ENCODE data around the gene EFHC1. TPM values are rescaled to one million over a fixed set of nuclear protein-coding genes. Genes with fewer than 3 reads are reported as not detected.
A peak's percentile ranks its signal among the peaks of the same experiment; 100 is the strongest.
"Not testable (repeated sequence)": the region's sequence is repeated elsewhere in the genome, so short reads cannot be mapped to it uniquely, and the experiment has no call there.

EFHC1 gene, protein sequence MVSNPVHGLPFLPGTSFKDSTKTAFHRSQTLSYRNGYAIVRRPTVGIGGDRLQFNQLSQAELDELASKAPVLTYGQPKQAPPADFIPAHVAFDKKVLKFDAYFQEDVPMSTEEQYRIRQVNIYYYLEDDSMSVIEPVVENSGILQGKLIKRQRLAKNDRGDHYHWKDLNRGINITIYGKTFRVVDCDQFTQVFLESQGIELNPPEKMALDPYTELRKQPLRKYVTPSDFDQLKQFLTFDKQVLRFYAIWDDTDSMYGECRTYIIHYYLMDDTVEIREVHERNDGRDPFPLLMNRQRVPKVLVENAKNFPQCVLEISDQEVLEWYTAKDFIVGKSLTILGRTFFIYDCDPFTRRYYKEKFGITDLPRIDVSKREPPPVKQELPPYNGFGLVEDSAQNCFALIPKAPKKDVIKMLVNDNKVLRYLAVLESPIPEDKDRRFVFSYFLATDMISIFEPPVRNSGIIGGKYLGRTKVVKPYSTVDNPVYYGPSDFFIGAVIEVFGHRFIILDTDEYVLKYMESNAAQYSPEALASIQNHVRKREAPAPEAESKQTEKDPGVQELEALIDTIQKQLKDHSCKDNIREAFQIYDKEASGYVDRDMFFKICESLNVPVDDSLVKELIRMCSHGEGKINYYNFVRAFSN
- 29.1 and 39.1 TPM in 2 replicates for total RNA-seq (2014; rRNA removed; shearing (Covaris generic))

DNA sequence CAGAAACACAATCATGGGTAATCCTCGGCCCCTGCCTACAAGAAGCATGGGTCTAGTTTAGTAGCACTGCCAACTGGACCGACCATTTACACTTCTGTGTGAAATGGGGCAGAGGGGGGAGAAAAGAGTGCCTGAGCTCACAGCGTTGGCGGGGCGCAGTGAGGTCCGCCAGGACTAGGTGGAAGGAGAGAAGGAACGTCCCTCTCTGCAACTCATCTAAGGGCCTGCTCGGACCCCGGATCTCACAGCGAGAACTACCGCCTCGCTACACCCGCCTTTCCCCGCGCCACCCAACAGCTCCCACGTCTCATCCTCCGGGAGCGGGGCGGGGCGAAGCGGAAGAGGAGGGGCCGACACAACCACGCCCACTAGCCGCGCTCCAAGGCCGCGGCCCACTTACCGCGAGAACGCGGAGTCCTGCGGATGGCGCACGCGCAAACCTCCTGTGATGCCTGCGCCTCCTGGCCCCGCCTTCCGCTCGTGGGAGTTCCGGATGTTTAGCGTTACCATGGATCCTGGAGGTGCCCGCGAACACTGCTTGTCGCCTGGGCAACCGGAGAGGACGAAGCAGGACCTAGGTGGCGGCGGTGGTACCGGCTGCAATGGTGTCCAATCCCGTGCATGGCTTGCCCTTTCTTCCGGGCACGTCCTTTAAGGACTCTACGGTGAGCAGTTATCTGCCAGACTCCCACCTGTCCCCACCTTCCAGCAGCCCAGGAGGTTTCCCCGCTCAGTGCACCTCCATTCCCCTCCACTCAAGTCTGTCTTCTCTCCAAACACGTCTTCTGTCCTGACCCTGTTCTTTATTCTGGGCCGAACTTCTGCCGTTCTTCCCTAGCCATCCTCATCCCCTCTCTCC lies at the start of gene EFHC1:
Gene EFHC1, plus strand, starts transcription at position 534 of the 859 bp plus-strand sequence. Its CDS starts 69 bp downstream, at position 603.
- peak; percentile 94 for DNase-seq (ENCODE audit: low spot score)

DNA sequence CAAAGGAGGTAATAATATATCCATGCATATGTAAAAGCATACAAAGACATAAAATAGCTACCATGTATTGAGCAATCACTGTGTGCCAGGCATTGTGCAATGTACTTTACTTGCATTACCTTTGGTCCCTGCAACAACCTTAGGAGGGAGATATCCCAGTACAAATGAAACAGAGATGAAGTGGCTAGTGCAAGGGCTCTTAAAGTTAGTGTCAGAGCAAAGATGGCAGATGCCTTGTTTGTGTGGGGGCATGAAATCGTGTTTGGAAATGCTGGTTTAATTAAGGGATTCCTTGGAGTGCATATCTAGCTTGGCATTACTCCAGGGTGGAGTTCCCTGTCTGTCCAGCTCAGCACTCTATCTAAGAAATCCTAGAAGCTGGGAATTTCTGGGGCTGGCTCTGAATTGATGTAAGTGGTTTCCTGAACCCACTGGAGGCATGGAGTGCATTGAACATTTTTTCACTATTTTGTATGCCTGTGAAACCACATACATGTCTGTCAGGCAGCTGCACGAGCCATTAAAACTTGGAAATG lies 48.4 kb upstream of the EFHC1 start:
- DNase-seq (ENCODE audit: low spot score), result no peak

DNA sequence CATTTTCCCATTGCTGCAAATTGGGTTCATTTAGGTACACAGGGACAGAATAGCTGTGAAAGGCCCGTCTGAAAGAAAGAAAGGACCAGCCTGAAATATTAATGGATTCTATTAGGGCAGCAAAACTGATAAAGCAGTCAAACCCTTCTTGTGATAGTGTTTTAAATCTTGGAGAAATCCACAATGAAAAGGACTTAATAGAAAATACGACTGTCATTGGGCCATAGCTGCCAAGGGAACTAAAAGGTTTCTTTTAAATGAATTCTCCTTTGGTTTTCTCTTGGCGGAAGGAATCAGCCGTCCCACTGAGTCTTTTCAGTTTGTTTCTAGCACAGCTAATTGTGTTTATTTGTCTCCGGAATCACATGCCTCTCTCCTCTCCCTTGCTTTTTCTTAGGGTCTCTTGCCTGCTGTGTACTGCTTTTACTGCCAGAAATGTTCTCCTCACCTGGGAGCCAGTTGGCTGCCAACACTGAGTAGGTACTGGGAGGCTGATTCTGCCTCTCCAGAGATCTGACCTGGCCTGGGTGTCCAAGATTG lies 46.9 kb upstream of the EFHC1 start:
- no peak for DNase-seq (ENCODE audit: low spot score)

DNA sequence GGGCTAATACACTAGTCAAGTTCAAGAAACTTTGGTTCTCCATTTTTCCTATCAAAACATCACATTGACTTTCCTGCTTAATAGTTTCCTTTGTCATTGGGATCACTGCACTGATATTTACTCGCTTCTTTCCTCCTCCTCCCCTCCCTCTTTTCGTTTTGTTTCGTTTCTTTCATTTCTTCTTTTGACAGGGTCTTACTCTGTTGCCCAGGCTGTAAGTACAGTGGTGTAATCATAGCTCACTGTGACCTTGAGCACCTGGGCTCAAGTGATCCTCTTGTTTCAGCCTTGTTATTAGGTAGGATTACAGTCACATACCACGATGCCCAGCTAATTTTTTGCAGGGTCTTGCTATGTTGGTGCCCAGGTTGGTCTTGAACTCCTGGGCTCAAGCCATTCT lies 45.9 kb upstream of the EFHC1 start:
- no peak for DNase-seq (ENCODE audit: low spot score)

DNA sequence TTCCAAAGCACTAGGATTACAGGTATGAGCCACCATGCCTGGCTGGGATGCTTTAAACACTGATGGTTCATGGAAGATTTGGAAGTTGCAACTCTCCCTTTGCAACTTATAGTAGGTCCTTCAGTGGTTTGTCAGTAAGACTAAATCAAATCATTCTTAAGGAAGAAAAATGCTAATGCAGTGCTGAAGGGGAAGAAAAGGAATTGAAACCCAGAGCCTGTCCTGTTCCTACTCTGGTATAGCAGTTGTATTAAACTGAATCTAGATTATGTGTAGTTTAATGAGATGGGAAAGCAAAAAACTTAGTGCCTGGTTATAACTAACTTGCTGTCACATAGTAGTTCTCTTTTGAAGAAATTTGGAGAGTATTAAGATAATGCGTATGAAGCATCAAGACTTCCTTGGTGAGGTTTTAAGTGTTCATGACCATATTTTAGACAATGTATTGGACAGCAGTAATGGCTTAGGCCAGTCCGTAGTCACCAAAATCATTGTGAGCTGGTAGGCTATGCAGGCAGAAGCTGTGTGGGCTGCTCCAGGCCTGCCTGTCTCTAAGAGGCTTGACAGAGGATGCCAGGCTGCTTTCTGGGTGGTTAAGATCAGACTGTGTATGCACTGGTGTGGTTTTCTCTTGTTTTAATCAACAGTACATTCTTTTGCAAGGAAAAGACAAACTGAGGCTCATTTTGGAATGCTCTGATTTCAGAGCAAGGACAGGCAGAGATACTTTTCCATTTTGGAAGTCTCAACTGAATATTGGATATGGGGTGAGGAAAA lies 44.2 kb upstream of the EFHC1 start:
- no peak for DNase-seq (ENCODE audit: low spot score)

DNA sequence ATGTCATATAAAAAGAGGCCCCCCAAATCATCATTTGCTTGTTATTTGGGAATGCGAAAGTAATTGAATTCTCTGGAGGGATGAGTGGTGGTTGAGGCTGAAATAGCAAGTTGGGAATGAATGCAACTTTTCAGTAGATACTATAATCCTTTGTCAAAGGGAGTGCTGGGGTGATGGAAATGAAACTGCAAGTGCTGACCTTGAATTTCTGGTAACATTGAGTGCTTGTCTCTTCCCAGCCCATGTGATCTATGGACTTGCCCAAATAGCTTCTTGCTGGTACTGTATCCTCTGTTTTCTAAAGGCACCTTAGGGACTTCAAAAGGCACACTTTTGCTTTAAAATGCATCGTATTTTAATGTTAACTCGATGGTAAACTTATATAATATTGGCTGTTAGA lies 43.4 kb upstream of the EFHC1 start:
- DNase-seq (ENCODE audit: low spot score), result no peak

DNA sequence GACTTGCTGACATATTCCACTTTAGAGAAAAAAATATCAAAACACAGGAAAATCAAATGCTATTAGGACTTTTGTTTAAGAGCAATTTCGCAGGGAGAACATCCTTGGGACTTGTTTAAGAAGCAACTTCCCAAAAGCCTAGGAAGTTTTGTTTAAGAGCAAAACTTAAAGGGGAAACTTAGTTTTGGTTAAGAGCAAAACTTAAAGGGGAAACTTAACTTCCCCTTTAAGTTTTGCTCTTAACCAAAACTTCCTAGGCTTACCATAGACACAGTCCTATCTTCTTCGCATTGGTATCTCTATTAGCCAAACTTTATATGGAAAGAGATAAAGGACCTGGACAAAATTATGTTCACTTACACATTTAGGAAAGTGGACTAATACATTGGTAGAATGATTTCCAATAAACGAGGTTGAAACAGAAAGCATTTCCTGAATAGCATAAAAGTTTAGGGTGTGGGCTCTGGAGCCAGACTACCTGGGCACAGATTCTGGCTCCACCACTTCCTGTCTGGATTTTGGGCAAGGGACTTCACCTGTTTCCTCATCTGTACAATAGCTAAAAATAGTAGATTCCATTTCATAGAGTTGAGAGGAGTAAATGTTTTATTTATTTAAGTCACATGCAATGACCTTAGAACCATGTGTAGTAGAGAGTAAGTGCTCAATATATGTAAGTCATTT lies 42.5 kb upstream of the EFHC1 start:
- no peak for DNase-seq (ENCODE audit: low spot score)

DNA sequence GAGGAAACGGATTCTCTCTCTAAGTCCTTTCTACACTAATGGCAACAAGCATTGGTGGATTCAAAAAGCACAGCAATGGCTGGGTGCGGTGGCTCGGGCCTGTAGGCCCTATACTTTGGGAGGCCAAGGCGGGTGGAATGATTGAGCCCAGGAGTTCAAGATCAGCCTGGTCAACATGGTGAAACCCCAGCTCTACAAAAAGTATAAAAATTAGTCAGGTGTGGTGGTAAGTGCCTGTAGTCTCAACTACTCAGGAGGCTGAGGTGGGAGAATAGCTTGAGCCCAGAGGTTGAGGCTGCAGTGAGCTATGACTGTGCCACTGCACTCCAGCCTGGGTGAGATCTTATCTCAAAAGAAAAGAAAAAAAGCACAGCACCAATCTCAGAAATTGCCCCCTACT lies 38.9 kb upstream of the EFHC1 start:
- DNase-seq (ENCODE audit: low spot score), result no peak

DNA sequence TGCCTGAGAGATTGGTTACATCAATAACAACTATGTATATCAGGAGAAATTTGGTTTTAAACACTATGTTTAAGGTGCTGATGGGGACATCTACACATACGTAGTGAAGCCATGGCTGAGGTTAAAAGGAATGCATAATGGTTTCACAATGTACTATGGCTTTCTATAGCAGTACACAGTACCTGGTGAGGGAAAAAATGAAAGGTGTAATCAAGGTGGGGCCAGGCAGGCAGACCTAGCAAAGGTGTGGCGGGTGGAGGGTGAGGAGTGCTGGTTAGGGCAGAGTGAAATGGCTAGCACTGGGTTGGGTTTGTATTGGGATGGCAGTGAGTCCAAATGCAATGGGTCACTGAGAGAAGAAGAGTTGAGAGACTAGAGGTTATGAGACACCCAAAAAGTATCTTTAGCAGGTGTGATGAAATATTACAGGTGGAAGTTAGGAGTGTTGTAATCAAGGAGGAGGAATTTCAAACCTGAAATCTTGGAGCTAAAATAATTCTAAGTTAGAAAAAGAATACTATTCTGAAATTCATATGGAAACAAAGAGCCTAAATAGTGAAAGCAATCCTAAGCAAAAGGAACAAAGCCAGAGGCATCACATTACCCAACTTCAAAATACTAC lies 35.9 kb upstream of the EFHC1 start:
- DNase-seq (ENCODE audit: low spot score), result no peak

DNA sequence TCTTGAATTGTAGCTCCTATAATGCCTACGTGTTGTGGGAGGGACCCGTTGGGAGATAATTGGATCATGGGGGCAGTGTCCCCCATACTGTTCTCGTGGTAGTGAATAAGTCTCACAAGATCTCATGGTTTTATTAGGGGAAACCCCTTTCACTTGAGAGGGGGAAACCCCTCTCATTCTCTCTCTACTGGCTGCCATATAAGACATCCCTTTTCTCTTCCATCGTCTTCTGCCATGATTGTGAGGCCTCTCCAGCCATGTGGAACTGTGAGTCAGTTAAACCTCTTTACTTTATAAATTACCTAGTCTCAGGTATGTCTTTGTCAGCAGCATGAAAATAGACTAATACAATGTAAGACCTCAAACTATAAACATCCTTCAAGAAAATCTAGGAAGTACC lies 35.1 kb upstream of the EFHC1 start:
- DNase-seq (ENCODE audit: low spot score), result no peak

DNA sequence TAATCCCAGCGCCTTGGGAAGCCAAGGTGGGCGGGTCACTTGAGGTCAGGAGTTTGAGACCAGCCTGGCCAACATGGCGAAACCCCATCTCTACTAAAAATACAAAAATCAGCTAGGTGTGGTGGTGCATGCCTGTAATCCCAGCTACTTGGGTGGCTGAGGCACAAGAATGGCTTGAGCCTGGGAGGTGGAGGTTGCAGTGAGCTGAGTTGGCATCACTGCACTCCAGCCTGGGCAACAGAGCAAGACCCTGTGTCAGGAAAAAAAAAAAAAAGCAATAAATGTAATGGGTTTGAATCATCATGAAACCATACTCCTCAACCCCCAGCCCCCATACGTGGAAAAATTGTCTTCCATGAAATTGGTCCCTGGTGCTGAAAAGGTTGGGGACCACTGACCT lies 32.0 kb upstream of the EFHC1 start:
- not testable (repeated sequence) for DNase-seq (ENCODE audit: low spot score)

DNA sequence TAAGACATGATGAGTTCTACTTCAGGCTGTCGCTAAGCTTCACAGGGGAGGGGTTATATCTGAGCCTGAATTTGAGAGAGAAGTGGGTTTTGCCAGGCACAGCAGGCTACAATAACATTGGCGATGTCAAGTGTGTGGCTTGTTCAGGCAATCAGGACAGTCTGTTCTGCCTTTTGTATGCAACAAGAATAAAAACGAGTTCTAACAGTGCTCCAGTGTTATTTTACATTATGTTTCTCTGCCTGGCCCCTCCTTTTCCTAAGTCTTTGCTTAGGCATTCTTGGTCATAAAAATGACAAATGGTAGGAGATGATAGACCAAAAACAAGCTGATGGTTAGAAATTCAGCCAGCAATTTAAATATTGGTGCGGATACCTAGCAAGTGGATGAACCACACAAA lies 31.4 kb upstream of the EFHC1 start:
- no peak for DNase-seq (ENCODE audit: low spot score)

DNA sequence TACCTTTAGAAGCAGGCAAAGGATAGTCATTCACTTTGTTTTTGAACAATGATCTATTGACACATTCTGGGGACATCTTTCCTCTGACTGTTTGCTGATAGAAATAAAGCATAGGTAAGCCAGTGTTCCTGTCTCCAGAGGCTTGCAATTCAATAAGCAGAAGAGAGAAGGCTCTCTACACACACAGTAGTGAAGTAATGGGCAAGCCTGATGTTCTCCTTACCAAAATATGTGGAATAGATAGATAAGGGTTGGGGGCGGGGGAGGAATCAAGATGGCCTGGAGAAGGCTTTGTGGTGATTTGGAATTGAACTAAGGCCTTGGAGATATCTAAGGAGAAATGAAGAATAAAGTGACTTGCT lies 30.9 kb upstream of the EFHC1 start:
- DNase-seq (ENCODE audit: low spot score), result no peak

DNA sequence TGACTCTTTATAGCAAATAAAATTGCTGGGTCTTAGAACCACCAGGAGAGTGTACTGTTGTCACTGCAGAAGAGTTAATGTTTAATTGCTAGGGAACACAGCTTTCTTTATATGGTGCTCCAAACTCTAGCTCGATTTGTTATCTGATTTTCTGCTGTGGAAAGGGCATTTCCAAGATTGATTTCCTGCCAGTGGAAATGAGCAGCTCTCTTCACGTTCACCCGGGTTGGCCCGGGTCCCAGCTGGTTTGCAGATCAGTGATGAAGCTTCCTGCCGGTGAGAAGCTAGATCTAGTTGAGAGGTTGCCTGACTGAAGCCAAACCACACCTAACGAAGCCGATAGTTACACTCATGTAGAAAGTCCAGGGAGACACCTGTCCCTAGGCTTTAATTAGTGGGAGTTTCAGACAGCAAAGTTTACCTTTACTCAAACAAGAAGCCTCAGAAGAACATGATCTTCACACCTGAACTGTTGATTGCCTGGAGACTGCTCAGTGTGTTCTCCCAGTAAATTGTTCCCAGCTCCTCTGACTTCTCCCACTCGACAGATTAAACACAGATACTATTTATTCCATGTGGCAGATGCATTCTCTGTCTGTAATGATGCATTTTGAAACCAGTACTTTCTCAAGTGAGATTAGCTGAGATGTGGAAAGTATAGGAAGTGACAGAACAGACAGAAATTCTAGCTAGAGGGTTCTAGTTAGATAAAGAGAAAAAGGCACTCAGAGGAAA lies 30.3 kb upstream of the EFHC1 start:
- peak; percentile 42 for DNase-seq (ENCODE audit: low spot score)

DNA sequence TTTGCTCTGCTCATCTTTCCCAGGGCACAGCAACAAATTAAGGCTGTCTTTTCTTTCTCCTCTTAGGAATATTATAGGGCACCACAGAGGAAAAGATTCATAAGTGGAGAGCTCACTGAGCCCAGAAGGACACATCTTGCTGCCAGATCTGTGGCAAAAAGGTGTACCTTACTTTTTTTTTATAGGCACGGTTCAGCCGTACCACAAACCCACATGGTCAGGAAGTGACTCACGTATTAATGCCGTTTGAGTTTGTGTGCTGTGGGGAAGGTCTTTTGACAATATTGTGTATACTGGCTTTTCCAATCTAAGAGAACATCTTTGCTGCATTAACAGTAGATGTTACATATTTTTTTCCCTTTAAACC lies 29.8 kb upstream of the EFHC1 start:
- peak; percentile 69 for DNase-seq (ENCODE audit: low spot score)

DNA sequence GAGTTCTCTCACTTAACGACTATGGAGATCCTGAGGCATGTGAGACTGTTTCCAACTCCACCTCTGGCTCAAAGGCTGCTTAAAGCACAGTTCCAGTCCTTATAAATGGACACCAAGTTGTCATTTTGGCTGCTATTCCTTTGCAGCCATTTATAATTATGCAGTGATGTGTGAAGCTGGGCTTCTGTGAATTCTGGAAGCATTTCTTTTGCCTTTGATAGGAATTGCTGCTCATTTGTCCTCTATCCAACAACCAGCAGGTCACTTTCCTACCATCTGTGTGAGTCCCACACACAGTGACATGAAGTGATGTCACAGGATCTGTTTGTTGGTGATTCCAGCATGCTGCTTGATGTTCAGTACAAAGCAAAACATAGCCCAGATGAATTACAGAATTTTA lies 28.5 kb upstream of the EFHC1 start:
- DNase-seq (ENCODE audit: low spot score), result no peak

DNA sequence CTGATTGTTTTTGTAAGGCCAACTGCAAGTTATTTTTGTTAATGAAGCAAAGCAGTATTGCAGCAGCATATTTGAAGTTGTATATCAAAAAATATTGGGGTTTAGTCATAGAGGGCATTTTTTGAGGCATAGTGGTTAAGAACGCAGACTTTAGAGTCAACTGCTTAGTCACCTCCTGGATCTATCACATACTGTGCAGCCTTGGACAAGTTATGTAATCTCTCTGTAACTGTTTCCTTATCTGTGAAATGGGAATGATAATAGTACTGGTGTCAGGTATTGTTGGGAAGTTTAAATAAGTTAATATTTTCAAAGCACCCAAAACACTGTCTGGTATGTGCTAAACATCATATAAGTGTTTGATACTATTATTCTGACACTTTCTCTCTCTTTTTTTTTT lies 27.2 kb upstream of the EFHC1 start:
- DNase-seq (ENCODE audit: low spot score), result peak; percentile 42

DNA sequence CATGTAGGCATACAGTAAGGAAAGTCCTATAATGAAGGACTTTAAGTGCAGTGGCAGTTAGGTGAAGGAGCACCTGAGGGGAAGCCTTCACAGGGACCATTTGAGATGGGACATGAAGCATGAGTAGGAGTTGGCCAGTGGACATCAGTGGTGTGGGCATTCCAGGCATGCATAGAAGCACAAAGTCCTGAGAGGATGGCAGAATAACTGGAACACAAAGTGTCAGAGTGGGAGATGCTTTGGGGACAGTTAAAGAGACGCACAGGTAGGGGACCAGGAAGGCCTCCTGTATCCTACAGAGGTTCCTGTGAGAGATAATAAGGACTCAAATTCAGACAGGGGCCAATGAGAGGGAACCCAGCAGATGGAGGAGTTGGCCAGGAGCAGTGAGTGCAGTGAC lies 26.4 kb upstream of the EFHC1 start:
- no peak for DNase-seq (ENCODE audit: low spot score)

DNA sequence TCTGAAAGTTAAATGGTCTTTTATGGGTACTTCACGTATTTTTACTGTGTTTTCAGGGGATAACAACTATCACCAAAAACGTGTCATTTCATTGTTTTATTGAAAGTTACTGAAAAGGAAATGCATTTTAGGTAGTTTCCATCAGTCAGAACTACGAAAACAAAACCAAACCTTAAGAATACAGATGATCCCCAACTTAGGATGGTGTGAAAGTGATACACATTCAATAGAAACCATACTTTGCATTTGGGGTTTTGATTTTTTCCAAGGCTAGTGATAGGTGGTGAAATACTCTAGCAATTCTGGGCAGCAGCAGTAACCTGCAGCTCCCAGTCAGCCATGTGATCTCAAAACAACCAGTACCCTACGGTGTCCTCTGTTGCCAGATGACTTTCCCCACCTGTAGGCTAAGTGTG lies 25.9 kb upstream of the EFHC1 start:
- DNase-seq (ENCODE audit: low spot score), result no peak

DNA sequence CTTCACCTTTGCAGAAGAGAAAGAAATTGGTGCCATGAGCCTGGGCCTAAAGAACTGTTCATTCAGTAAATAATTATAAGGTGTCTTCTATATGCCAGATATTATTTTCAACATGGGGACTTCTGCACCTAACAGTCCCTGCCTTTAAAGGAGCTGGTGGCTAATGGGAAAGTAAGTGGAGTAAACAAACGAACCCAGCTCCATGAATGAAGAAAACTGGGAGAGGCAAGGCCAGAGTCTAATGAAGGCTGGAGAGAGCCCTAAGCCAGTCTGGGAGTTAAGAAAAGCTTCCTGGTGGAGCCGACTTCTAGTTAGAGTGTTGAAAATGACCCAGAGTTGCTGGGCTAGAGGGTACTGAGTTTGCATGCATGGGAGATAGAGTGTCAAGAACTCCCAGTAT lies 24.2 kb upstream of the EFHC1 start:
- DNase-seq (ENCODE audit: low spot score), result no peak

Measured in A172 (cell line).